ENCODE data around the gene COQ7. TPM values are rescaled to one million over a fixed set of nuclear protein-coding genes. Genes with fewer than 3 reads are reported as not detected.

Gene COQ7
- total and polyA plus RNA-seq, 2 donors (not counting 1 experiment from before 2014, with no cell fraction given) = 12.4 to 19.8 TPM

- Histone ChIP-seq H3K79me2 (ENCODE audit: control insufficient read depth, insufficient read depth, low read length) (peaks cover 44% of the 10 kb centered on the region), H4K20me1 (ENCODE audit: control insufficient read depth, extremely low read depth, insufficient read depth, low read length) (no peaks in the 10 kb centered on the region), H3K4me1 (ENCODE audit: control insufficient read depth, extremely low read depth, insufficient read depth, low read length) (peaks cover 33% of the 10 kb centered on the region), H3K27me3 (ENCODE audit: control insufficient read depth, insufficient read depth, low read length) (no peaks in the 10 kb centered on the region), H3K4me3 (replicated peaks in 1 of 4; ENCODE audit: control extremely low read depth in 1 of 4, insufficient read depth in 1 of 4, low read depth in 3 of 4, low read length in 4 of 4) (peak overlapping the region; percentile 60 to 76 (median 71)), H3K36me3 (ENCODE audit: control insufficient read depth, insufficient read depth, low read length) (peaks cover 10% of the 10 kb centered on the region), H3K9ac (ENCODE audit: insufficient read depth, low read length) (peak overlapping the region; percentile 88), H3K27ac (ENCODE audit: insufficient read depth, low read length) (peak overlapping the region; percentile 95), H3K4me2 (ENCODE audit: extremely low read depth, insufficient read depth, low read length) (peak overlapping the region; percentile 90), H2AFZ (ENCODE audit: low read length) (no peak overlapping the region), H3K9me3 (ENCODE audit: control insufficient read depth, insufficient read depth, low read depth, low read length) (no peaks in the 10 kb centered on the region)
- DNase-seq (ENCODE audit: low read depth in 2 of 2) = no peak
- no peak for TF ChIP-seq EZH2 (IDR thresholded peaks at IDR 0.05; ENCODE audit: low read length, missing control alignments)
- TF ChIP-seq CTCF (conservative IDR thresholded peaks at IDR 0.05 in 1 of 2, IDR thresholded peaks at IDR 0.05 in 1 of 2; ENCODE audit: low read depth in 1 of 2, low read length in 2 of 2) = peak; percentile 22 to 41
Observed at GRCh38 chr16:19115148-19116021, 48.0 kb downstream of the COQ7 start.

GRCh38 chr16:19116711-19117449 is 49.5 kb downstream of the COQ7 start:
- peaks cover 10% of the 10 kb centered on the region for H3K36me3 ChIP-seq (ENCODE audit: control insufficient read depth, insufficient read depth, low read length)
- peak; percentile 23 to 64 for DNase-seq (ENCODE audit: low read depth in 2 of 2)
- H3K9ac ChIP-seq (ENCODE audit: insufficient read depth, low read length) = no peak overlapping the region
- H3K27ac ChIP-seq (ENCODE audit: insufficient read depth, low read length) = peak overlapping the region; percentile 63
- H3K9me3 ChIP-seq (ENCODE audit: control insufficient read depth, insufficient read depth, low read depth, low read length) = no peaks in the 10 kb centered on the region
- no peaks in the 10 kb centered on the region for H4K20me1 ChIP-seq (ENCODE audit: control insufficient read depth, extremely low read depth, insufficient read depth, low read length)
- no peaks in the 10 kb centered on the region for H3K27me3 ChIP-seq (ENCODE audit: control insufficient read depth, insufficient read depth, low read length)
- H3K4me1 ChIP-seq (ENCODE audit: control insufficient read depth, extremely low read depth, insufficient read depth, low read length) = peaks cover 37% of the 10 kb centered on the region
- H3K79me2 ChIP-seq (ENCODE audit: control insufficient read depth, insufficient read depth, low read length) = peaks cover 52% of the 10 kb centered on the region
- TF ChIP-seq EZH2 (IDR thresholded peaks at IDR 0.05; ENCODE audit: low read length, missing control alignments) (no peak), CTCF (conservative IDR thresholded peaks at IDR 0.05 in 1 of 2, IDR thresholded peaks at IDR 0.05 in 1 of 2; ENCODE audit: low read depth in 1 of 2, low read length in 2 of 2) (no peak)
- H3K4me2 ChIP-seq (ENCODE audit: extremely low read depth, insufficient read depth, low read length) = peak overlapping the region; percentile 34
- H3K4me3 ChIP-seq (replicated peaks in 1 of 4; ENCODE audit: control extremely low read depth in 1 of 4, insufficient read depth in 1 of 4, low read depth in 3 of 4, low read length in 4 of 4) = peak overlapping the region; percentile 4 to 73 (median 31)
- no peak overlapping the region for H2AFZ ChIP-seq (ENCODE audit: low read length)

GRCh38 chr16:19118938-19119431 is 51.6 kb downstream of the COQ7 start:
- Histone ChIP-seq H3K4me1 (ENCODE audit: control insufficient read depth, extremely low read depth, insufficient read depth, low read length) (peaks cover 33% of the 10 kb centered on the region), H3K27ac (ENCODE audit: insufficient read depth, low read length) (peak overlapping the region; percentile 86), H3K79me2 (ENCODE audit: control insufficient read depth, insufficient read depth, low read length) (peaks cover 50% of the 10 kb centered on the region), H2AFZ (ENCODE audit: low read length) (no peak overlapping the region), H3K9ac (ENCODE audit: insufficient read depth, low read length) (peak overlapping the region; percentile 73), H4K20me1 (ENCODE audit: control insufficient read depth, extremely low read depth, insufficient read depth, low read length) (no peaks in the 10 kb centered on the region), H3K4me2 (ENCODE audit: extremely low read depth, insufficient read depth, low read length) (peak overlapping the region; percentile 53), H3K27me3 (ENCODE audit: control insufficient read depth, insufficient read depth, low read length) (no peaks in the 10 kb centered on the region), H3K9me3 (ENCODE audit: control insufficient read depth, insufficient read depth, low read depth, low read length) (no peaks in the 10 kb centered on the region), H3K36me3 (ENCODE audit: control insufficient read depth, insufficient read depth, low read length) (peaks cover 10% of the 10 kb centered on the region), H3K4me3 (replicated peaks in 1 of 4; ENCODE audit: control extremely low read depth in 1 of 4, insufficient read depth in 1 of 4, low read depth in 3 of 4, low read length in 4 of 4) (peak overlapping the region; percentile 38 to 73 (median 57))
- DNase-seq (ENCODE audit: low read depth in 2 of 2) = peak; percentile 93 to 95
- TF ChIP-seq CTCF (conservative IDR thresholded peaks at IDR 0.05 in 1 of 2, IDR thresholded peaks at IDR 0.05 in 1 of 2; ENCODE audit: low read depth in 1 of 2, low read length in 2 of 2) = no peak
- TF ChIP-seq EZH2 (IDR thresholded peaks at IDR 0.05; ENCODE audit: low read length, missing control alignments) = no peak

Data from fibroblast of lung (primary cell).